B cell (primary cell): ENCODE data around the gene PSD4.
A peak's percentile ranks its signal among the peaks of the same experiment; 100 is the strongest.

Experiments used
- EZH2 ChIP-seq: IDR thresholded peaks from 2 replicates; pipeline ENCODE4 v1.6.1; 2012; ENCODE audit warnings: borderline replicate concordance, low read depth, mild to moderate bottlenecking, moderate library complexity, low read length; ENCODE audit not compliant: insufficient read depth, poor library complexity, severe bottlenecking
- TF ChIP-seq, protein P1 (sequence below): fragments of 200-600 bp; IDR thresholded peaks from one replicate; pipeline ENCODE4 v1.8.0; 2022; ENCODE audit warnings: antibody characterized with exemption, mild to moderate bottlenecking

DNA sequence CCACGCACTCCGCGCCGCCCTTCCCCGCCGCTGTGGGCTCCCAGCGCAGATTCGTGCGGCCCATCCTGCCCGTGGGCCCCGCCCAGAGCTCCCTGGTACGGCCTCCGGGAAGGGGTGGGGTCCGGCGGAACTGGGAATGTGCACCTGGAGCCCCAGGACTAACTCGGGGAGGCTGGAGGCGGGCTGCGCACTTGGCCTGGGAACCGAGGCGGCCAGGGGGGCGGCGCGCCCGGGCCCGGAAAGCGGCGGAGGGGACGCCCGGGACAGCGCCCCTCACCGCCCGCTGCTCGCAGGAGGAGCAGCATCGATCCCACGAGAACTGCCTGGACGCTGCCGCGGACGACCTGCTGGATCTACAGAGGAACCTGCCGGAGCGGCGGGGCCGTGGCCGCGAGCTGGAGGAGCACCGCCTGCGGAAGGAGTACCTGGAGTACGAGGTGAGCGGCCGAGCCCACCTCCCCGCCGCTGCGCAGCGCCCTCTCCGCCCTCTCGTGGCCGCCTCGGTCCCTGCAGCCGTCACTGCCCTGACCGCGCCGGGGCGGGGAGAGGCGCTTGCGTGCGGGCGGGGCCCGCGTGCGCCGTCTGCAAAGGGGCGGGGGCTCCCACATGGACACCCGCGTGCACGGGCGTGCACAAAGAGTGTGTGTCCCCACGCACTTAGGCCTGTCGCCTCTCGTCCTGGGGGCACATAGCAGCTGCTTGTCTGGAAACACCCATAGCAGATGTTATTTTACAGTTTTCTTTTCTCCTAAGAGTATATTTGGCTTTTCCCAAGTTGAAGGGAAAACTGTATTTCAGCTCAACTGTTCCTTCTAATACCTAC lies 25.2 kb downstream of the PSD4 start:
- TF ChIP-seq, protein P1, sequence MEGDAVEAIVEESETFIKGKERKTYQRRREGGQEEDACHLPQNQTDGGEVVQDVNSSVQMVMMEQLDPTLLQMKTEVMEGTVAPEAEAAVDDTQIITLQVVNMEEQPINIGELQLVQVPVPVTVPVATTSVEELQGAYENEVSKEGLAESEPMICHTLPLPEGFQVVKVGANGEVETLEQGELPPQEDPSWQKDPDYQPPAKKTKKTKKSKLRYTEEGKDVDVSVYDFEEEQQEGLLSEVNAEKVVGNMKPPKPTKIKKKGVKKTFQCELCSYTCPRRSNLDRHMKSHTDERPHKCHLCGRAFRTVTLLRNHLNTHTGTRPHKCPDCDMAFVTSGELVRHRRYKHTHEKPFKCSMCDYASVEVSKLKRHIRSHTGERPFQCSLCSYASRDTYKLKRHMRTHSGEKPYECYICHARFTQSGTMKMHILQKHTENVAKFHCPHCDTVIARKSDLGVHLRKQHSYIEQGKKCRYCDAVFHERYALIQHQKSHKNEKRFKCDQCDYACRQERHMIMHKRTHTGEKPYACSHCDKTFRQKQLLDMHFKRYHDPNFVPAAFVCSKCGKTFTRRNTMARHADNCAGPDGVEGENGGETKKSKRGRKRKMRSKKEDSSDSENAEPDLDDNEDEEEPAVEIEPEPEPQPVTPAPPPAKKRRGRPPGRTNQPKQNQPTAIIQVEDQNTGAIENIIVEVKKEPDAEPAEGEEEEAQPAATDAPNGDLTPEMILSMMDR, result peak; percentile 98
- no peak for TF ChIP-seq EZH2
